HCT116 (cell line): ENCODE results near the gene NAV3. TPM values are rescaled to one million over a fixed set of nuclear protein-coding genes. Genes with fewer than 3 reads are reported as not detected.
A peak's percentile ranks its signal among the peaks of the same experiment; 100 is the strongest.

Experiments used
- ATAC-seq: fragments of 200-7000 bp; cut with Tn5 transposase; 2 replicates; pipeline ENCODE4 v1.9.1; 2020; ENCODE audit warnings: mild to moderate bottlenecking, moderate library complexity
- BruUV-seq: library from RNA; stranded (reverse); fragments of 400-500 nt; replicated peaks from 2 replicates; lab custom pipeline; 2021; lab: Mats Ljungman, UMichigan
- CTCF ChIA-PET: fragments of 300-600 bp; sonication (Branson Sonifier 250); formaldehyde crosslinking; loops from one replicate; lab custom pipeline; 2021; ENCODE audit warnings: antibody characterized with exemption; lab: Charles Lee
- POLR2A ChIA-PET: fragments of 300-600, 350-600 bp; sonication (Branson Sonifier 250); formaldehyde crosslinking; loops from one replicate; lab custom pipeline; 2021; ENCODE audit warnings: antibody characterized with exemption; lab: Charles Lee
- RAD21 ChIA-PET, 2 experiments: fragments of 300-600 bp; sonication (Branson Sonifier 250); formaldehyde crosslinking; loops; one replicate each; lab custom pipeline; 2023; ENCODE audit warnings: low total read pairs in 2 of 2; ENCODE audit not compliant: uncharacterized antibody in 2 of 2, unreplicated experiment in 2 of 2, low non-redundant PET in 1 of 2; lab: Charles Lee
- DNase-seq: peaks from one replicate; pipeline ENCODE4 v3.0.0-alpha.2; 2010; ENCODE audit warnings: low read depth, low spot score
- H2AFZ ChIP-seq: fragments of 200-600 bp; shearing (Covaris generic), sonication (generic); 2 replicates; pipeline ENCODE4 v1.6.1; 2017; ENCODE audit warnings: low read depth, mixed run types, mixed read lengths, antibody characterized with exemption, low read length; ENCODE audit not compliant: poor library complexity, severe bottlenecking
- H3K27ac ChIP-seq: 2 replicates; pipeline ENCODE4 v1.5.1; 2012; ENCODE audit warnings: low read depth, low read length
- H3K27me3 ChIP-seq: fragments of 200-600 bp; sonication (generic); 2 replicates; pipeline ENCODE4 v1.6.1; 2016; ENCODE audit warnings: mixed run types, low read length, mixed read lengths; ENCODE audit not compliant: insufficient read depth
- H3K36me3 ChIP-seq, 2 experiments: fragments of 200-500 bp in 1 of 2; fragments of 200-600 bp in 1 of 2; sonication (Bioruptor generic) in 1 of 2; sonication (generic) in 1 of 2; 2 replicates each; pipeline versions ENCODE4 v1.5.1 to v1.6.1; 2014 to 2016; ENCODE audit warnings: low read length in 2 of 2, inconsistent platforms in 1 of 2, mixed read lengths in 1 of 2, mixed run types in 1 of 2; ENCODE audit not compliant: insufficient read depth in 2 of 2, control insufficient read depth in 1 of 2
- H3K4me1 ChIP-seq, 2 experiments: fragments of 200-600 bp in 1 of 2; sonication (generic) in 1 of 2; 2 replicates each; pipeline versions ENCODE4 v1.5.1 to v1.6.1; 2012 to 2017; ENCODE audit warnings: low read length in 2 of 2, inconsistent platforms in 1 of 2, mild to moderate bottlenecking in 1 of 2, mixed read lengths in 1 of 2, mixed run types in 1 of 2, moderate library complexity in 1 of 2; ENCODE audit not compliant: insufficient read depth in 2 of 2, control insufficient read depth in 1 of 2
- H3K4me2 ChIP-seq: fragments of 200-600 bp; sonication (generic); 2 replicates; pipeline ENCODE4 v1.6.1; 2017; ENCODE audit warnings: mixed run types, low read length, mixed read lengths
- H3K4me3 ChIP-seq, 2 experiments: fragments of 200-600 bp in 1 of 2; sonication (generic) in 1 of 2; replicated peaks in 1 of 2; 2 replicates each; pipeline ENCODE4 v1.5.1; 2011 to 2016; ENCODE audit warnings: low read length in 2 of 2, control low read depth in 1 of 2, low read depth in 1 of 2, mild to moderate bottlenecking in 1 of 2, mixed read lengths in 1 of 2, mixed run types in 1 of 2
- H3K79me2 ChIP-seq: fragments of 200-600 bp; sonication (generic); 2 replicates; pipeline ENCODE4 v1.6.1; 2017; ENCODE audit warnings: mild to moderate bottlenecking, mixed run types, low read length, moderate library complexity, mixed read lengths; ENCODE audit not compliant: insufficient read depth
- H3K9ac ChIP-seq: fragments of 200-600 bp; sonication (generic); 2 replicates; pipeline ENCODE4 v1.6.1; 2016; ENCODE audit warnings: low read length, mixed read lengths
- H3K9me2 ChIP-seq: fragments of 200-600 bp; sonication (generic), shearing (Covaris generic); 2 replicates; pipeline ENCODE4 v1.6.1; 2017; ENCODE audit warnings: mixed run types, mild to moderate bottlenecking, moderate library complexity; ENCODE audit not compliant: insufficient read depth
- H3K9me3 ChIP-seq, 2 experiments: fragments of 200-500 bp in 1 of 2; fragments of 200-600 bp in 1 of 2; sonication (Bioruptor generic) in 1 of 2; sonication (generic) in 1 of 2; 2 replicates each; pipeline ENCODE4 v1.6.1; 2014 to 2017; ENCODE audit warnings: low read length in 2 of 2, mixed read lengths in 2 of 2, inconsistent platforms in 1 of 2, low read depth in 1 of 2, mild to moderate bottlenecking in 1 of 2, mixed run types in 1 of 2, moderate library complexity in 1 of 2; ENCODE audit not compliant: control insufficient read depth in 1 of 2, insufficient read depth in 1 of 2
- H4K20me1 ChIP-seq: fragments of 200-600 bp; sonication (generic), shearing (Covaris generic); 2 replicates; pipeline ENCODE4 v1.6.1; 2017; ENCODE audit warnings: mixed run types, mild to moderate bottlenecking, moderate library complexity; ENCODE audit not compliant: insufficient read depth
- ATF3 ChIP-seq: IDR thresholded peaks from 2 replicates; pipeline ENCODE4 v1.6.1; 2012
- CBX3 ChIP-seq: IDR thresholded peaks from 2 replicates; pipeline ENCODE4 v1.6.1; 2012; ENCODE audit warnings: low read depth
- CEBPB ChIP-seq: IDR thresholded peaks from 2 replicates; pipeline ENCODE4 v1.6.1; 2012; ENCODE audit warnings: low read depth
- EGR1 ChIP-seq: IDR thresholded peaks from 2 replicates; pipeline ENCODE4 v1.6.1; 2012; ENCODE audit warnings: low read depth
- ELF1 ChIP-seq: IDR thresholded peaks from 2 replicates; pipeline ENCODE4 v1.6.1; 2012; ENCODE audit warnings: low read depth, borderline replicate concordance
- EZH2 ChIP-seq: fragments of 200-600 bp; sonication (generic); IDR thresholded peaks from 2 replicates; pipeline ENCODE4 v1.6.1; 2017; ENCODE audit warnings: antibody characterized with exemption, mixed run types
- EZH2phosphoT487 ChIP-seq: fragments of 200-600 bp; IDR thresholded peaks from 2 replicates; pipeline ENCODE4 v1.6.1; 2018; ENCODE audit warnings: antibody characterized with exemption, borderline replicate concordance
- FOSL1 ChIP-seq: IDR thresholded peaks from 2 replicates; pipeline ENCODE4 v1.6.1; 2012; ENCODE audit warnings: low read depth
- POLR2A ChIP-seq: IDR thresholded peaks from 2 replicates; pipeline ENCODE4 v1.7.0; 2011; ENCODE audit warnings: borderline replicate concordance; ENCODE audit not compliant: insufficient read depth, insufficient read length; ENCODE audit errors: extremely low read depth
- POLR2AphosphoS5 ChIP-seq: IDR thresholded peaks from 2 replicates; pipeline ENCODE4 v1.6.1; 2011; ENCODE audit warnings: mild to moderate bottlenecking, low read depth, low read length, moderate library complexity
- REST ChIP-seq: IDR thresholded peaks from 2 replicates; pipeline ENCODE4 v1.6.1; 2012; ENCODE audit warnings: low read depth
- SRF ChIP-seq: IDR thresholded peaks from 2 replicates; pipeline ENCODE4 v1.6.1; 2012; ENCODE audit warnings: low read depth
- TCF7L2 ChIP-seq: IDR thresholded peaks from 2 replicates; pipeline ENCODE4 v1.7.0; 2011; ENCODE audit warnings: borderline replicate concordance, inconsistent platforms; ENCODE audit not compliant: insufficient read depth, insufficient read length; ENCODE audit errors: extremely low read depth
- YY1 ChIP-seq: IDR thresholded peaks from 2 replicates; pipeline ENCODE4 v1.6.1; 2011; ENCODE audit warnings: low read length, low read depth, moderate library complexity, mild to moderate bottlenecking; ENCODE audit not compliant: insufficient replicate concordance; ENCODE audit errors: extremely low read depth
- ZBTB33 ChIP-seq: IDR thresholded peaks from 2 replicates; pipeline ENCODE4 v1.6.1; 2011; ENCODE audit warnings: mild to moderate bottlenecking, low read length, moderate library complexity; ENCODE audit not compliant: insufficient replicate concordance; ENCODE audit errors: extremely low read depth
- ZNF274 ChIP-seq: fragments of 200-500 bp; sonication (Bioruptor generic); IDR thresholded peaks from 2 replicates; pipeline ENCODE4 v1.6.1; 2014; ENCODE audit warnings: mild to moderate bottlenecking, low read depth, low read length, inconsistent platforms
- intact Hi-C: fragments of 100-400 bp; cut with micrococcal nuclease; formaldehyde crosslinking; loops from 2 replicates; pipeline ENCODE4 v1.10.0; 2022
- total RNA-seq: library from RNA; stranded (reverse); gene quantifications from one replicate; pipeline ENCODE4 v1.2.1, GENCODE V29; 2021; ENCODE audit not compliant: unreplicated experiment

The NAV3 gene
- total RNA-seq, 1 experiment from 2014 or later: 7.8 TPM

GRCh38 chr12:77796775-77797174, 33.9 kb upstream of the NAV3 start:
- Histone ChIP-seq H3K9me2 (no peaks in the 10 kb centered on the region), H4K20me1 (no peaks in the 10 kb centered on the region), H3K4me3 (no peak overlapping the region), H3K4me1 (peaks cover 4 to 8% of the 10 kb centered on the region in 2 experiments; a peak in 3 of 4 replicates), H3K27me3 (no peaks in the 10 kb centered on the region), H3K79me2 (no peaks in the 10 kb centered on the region), H3K36me3 (no peaks in the 10 kb centered on the region), H3K9me3 (no peaks in the 10 kb centered on the region), H3K4me2 (peak overlapping the region; percentile 29; the same call in 1 of the 2 replicates), H2AFZ (no peak overlapping the region), H3K27ac (no peak overlapping the region), H3K9ac (no peak overlapping the region)
- BruUV-seq: no TSS peak
- RAD21 ChIA-PET: no interaction called here
- POLR2A ChIA-PET: no interaction called here
- ATAC-seq (peak; percentile 49; the same call in 1 of the 2 replicates), DNase-seq (no peak)
- intact Hi-C loops: no loop called here
- TF ChIP-seq ZBTB33 (no peak), ATF3 (no peak), POLR2A (no peak), YY1 (no peak), TCF7L2 (no peak), POLR2AphosphoS5 (no peak), FOSL1 (no peak), REST (no peak), CBX3 (no peak; the same call in 1 of the 2 replicates), ELF1 (no peak), EZH2 (no peak), CEBPB (no peak), SRF (no peak), EGR1 (no peak), ZNF274 (no peak), EZH2phosphoT487 (no peak)
- CTCF ChIA-PET: no interaction called here
